Measurements from ENCODE around the gene MAST3. TPM values are rescaled to one million over a fixed set of nuclear protein-coding genes. Genes with fewer than 3 reads are reported as not detected.

Gene MAST3
- total RNA-seq, 1 experiment from 2014 or later: 14.1 TPM

- no TSS peak for BruUV-seq (replicated peaks)
- Histone ChIP-seq H4K20me1 (ENCODE audit: insufficient read depth) (no peaks in the 10 kb centered on the region), H3K9me2 (ENCODE audit: insufficient read depth) (no peaks in the 10 kb centered on the region), H2AFZ (no peak overlapping the region), H3K27ac (no peak overlapping the region), H3K4me1 (replicated peaks; ENCODE audit: insufficient read depth) (no peaks in the 10 kb centered on the region), H3K4me3 (no peak overlapping the region), H3K9me3 (ENCODE audit: insufficient read depth, low read depth) (no peaks in the 10 kb centered on the region), H3K36me3 (ENCODE audit: low read depth) (no peaks in the 10 kb centered on the region), H3K79me2 (ENCODE audit: low read depth) (no peaks in the 10 kb centered on the region), H3K4me2 (no peak overlapping the region), H3F3A (ENCODE audit: insufficient read depth, low read depth) (peaks cover 17% of the 10 kb centered on the region; the same call in 1 of the 2 replicates), H3K27me3 (ENCODE audit: insufficient read depth, low read depth) (no peaks in the 10 kb centered on the region)
- CTCF ChIA-PET: no interaction called here
- DNase-seq: no peak
- TF ChIP-seq EZH2 (IDR thresholded peaks at IDR 0.05; ENCODE audit: low read depth) (no peak), CTCF (conservative IDR thresholded peaks at IDR 0.05) (no peak)
- intact Hi-C loops (cut with micrococcal nuclease; ENCODE audit: unreplicated experiment): no loop called here
- POLR2A ChIA-PET (ENCODE audit: unreplicated experiment): no interaction called here
Measured at GRCh38 chr19:18070181-18070580, 27.4 kb upstream of the MAST3 start.

GRCh38 chr19:18072335-18072734, 25.2 kb upstream of the MAST3 start:
- Histone ChIP-seq H3K79me2 (ENCODE audit: low read depth) (no peaks in the 10 kb centered on the region), H3K27me3 (ENCODE audit: insufficient read depth, low read depth) (no peaks in the 10 kb centered on the region), H3K4me3 (no peak overlapping the region), H4K20me1 (ENCODE audit: insufficient read depth) (no peaks in the 10 kb centered on the region), H3K36me3 (ENCODE audit: low read depth) (no peaks in the 10 kb centered on the region), H3K27ac (no peak overlapping the region), H3K4me1 (replicated peaks; ENCODE audit: insufficient read depth) (no peaks in the 10 kb centered on the region), H3F3A (ENCODE audit: insufficient read depth, low read depth) (peaks cover 11% of the 10 kb centered on the region; the same call in 1 of the 2 replicates), H3K9me3 (ENCODE audit: insufficient read depth, low read depth) (no peaks in the 10 kb centered on the region), H3K4me2 (no peak overlapping the region), H2AFZ (no peak overlapping the region), H3K9me2 (ENCODE audit: insufficient read depth) (no peaks in the 10 kb centered on the region)
- TF ChIP-seq CTCF (conservative IDR thresholded peaks at IDR 0.05): no peak
- no peak for TF ChIP-seq EZH2 (IDR thresholded peaks at IDR 0.05; ENCODE audit: low read depth)
- intact Hi-C loops (cut with micrococcal nuclease; ENCODE audit: unreplicated experiment): no loop called here
- DNase-seq: no peak
- no TSS peak for BruUV-seq (replicated peaks)
- ChIA-PET CTCF (no interaction called here), POLR2A (ENCODE audit: unreplicated experiment) (no interaction called here)

GRCh38 chr19:18073197-18073596, 24.4 kb upstream of the MAST3 start:
- TF ChIP-seq CTCF (conservative IDR thresholded peaks at IDR 0.05) (no peak), EZH2 (IDR thresholded peaks at IDR 0.05; ENCODE audit: low read depth) (no peak)
- intact Hi-C loops (cut with micrococcal nuclease; ENCODE audit: unreplicated experiment): no loop called here
- H2AFZ ChIP-seq: no peak overlapping the region

More at GRCh38 chr19:18073197-18073596, 24.4 kb upstream of the MAST3 start:
- Histone ChIP-seq H3K9me2 (ENCODE audit: insufficient read depth) (no peaks in the 10 kb centered on the region), H3K27me3 (ENCODE audit: insufficient read depth, low read depth) (no peaks in the 10 kb centered on the region), H3K4me2 (no peak overlapping the region), H3K4me1 (replicated peaks; ENCODE audit: insufficient read depth) (no peaks in the 10 kb centered on the region), H3K36me3 (ENCODE audit: low read depth) (no peaks in the 10 kb centered on the region), H3K27ac (no peak overlapping the region), H3K4me3 (no peak overlapping the region), H3K79me2 (ENCODE audit: low read depth) (no peaks in the 10 kb centered on the region), H4K20me1 (ENCODE audit: insufficient read depth) (no peaks in the 10 kb centered on the region), H3F3A (ENCODE audit: insufficient read depth, low read depth) (peaks cover 11% of the 10 kb centered on the region; the same call in 1 of the 2 replicates), H3K9me3 (ENCODE audit: insufficient read depth, low read depth) (no peaks in the 10 kb centered on the region)
- no TSS peak for BruUV-seq (replicated peaks)
- ChIA-PET POLR2A (ENCODE audit: unreplicated experiment) (no interaction called here), CTCF (no interaction called here)
- no peak for DNase-seq

Measured in PC-9 (cell line).